ENCODE data around the gene LST1.

Gene LST1

GRCh38 chr6:31559958-31560696, 25.9 kb upstream of the LST1 start:
- DNase-seq (ENCODE audit: low read depth, low spot score): no peak

GRCh38 chr6:31560697-31561058, 25.4 kb upstream of the LST1 start:
- DNase-seq (ENCODE audit: low read depth, low spot score): no peak

GRCh38 chr6:31567531-31568370, 18.3 kb upstream of the LST1 start:
- no peak for DNase-seq (ENCODE audit: low read depth, low spot score)

GRCh38 chr6:31568537-31568961, 17.5 kb upstream of the LST1 start:
- DNase-seq (ENCODE audit: low read depth, low spot score): peak; percentile 61

- no peak for DNase-seq (ENCODE audit: low read depth, low spot score)
These were observed 16.1 kb upstream of the LST1 start for GRCh38 chr6:31569861-31570536.

GRCh38 chr6:31572041-31572911, 13.8 kb upstream of the LST1 start, which contains the start of gene LTA:
Gene LTA, plus strand, starts transcription at chr6:31572289. Its CDS starts 454 bp downstream, at chr6:31572743.
- DNase-seq (ENCODE audit: low read depth, low spot score): peak; percentile 52

GRCh38 chr6:31573239-31574105, 12.6 kb upstream of the LST1 start:
- no peak for DNase-seq (ENCODE audit: low read depth, low spot score)

GRCh38 chr6:31574106-31575061, 11.7 kb upstream of the LST1 start:
- no peak for DNase-seq (ENCODE audit: low read depth, low spot score)

- peak; percentile 68 for DNase-seq (ENCODE audit: low read depth, low spot score)
These were observed 10.7 kb upstream of the LST1 start, which contains the start of gene TNF for GRCh38 chr6:31575335-31575901. Gene TNF, plus strand, starts transcription at chr6:31575565. Its CDS starts 177 bp downstream, at chr6:31575742.

- DNase-seq (ENCODE audit: low read depth, low spot score): no peak
These were observed 10.0 kb upstream of the LST1 start for GRCh38 chr6:31575952-31576685.

- DNase-seq (ENCODE audit: low read depth, low spot score): no peak
These were observed 9.0 kb upstream of the LST1 start for GRCh38 chr6:31576897-31577578.

GRCh38 chr6:31577579-31577966, 8.5 kb upstream of the LST1 start:
- no peak for DNase-seq (ENCODE audit: low read depth, low spot score)

GRCh38 chr6:31578184-31579118, 7.6 kb upstream of the LST1 start:
- no peak for DNase-seq (ENCODE audit: low read depth, low spot score)

- DNase-seq (ENCODE audit: low read depth, low spot score): no peak
These were observed 7.0 kb upstream of the LST1 start for GRCh38 chr6:31579119-31579505.

- DNase-seq (ENCODE audit: low read depth, low spot score): no peak
These were observed 6.3 kb upstream of the LST1 start for GRCh38 chr6:31579546-31580437.

- DNase-seq (ENCODE audit: low read depth, low spot score): no peak
These were observed 5.7 kb upstream of the LST1 start for GRCh38 chr6:31580438-31580740.

Measured in activated CD4-positive, CD25-positive, alpha-beta regulatory T cell treated with anti-CD3 and anti-CD28 coated beads, Interleukin-2, amount 50 U/mL, for 16 hours (primary cell).